Gastrocnemius medialis (tissue), 4 donors: ENCODE data around the gene LDHAL6A. TPM values are rescaled to one million over a fixed set of nuclear protein-coding genes. Genes with fewer than 3 reads are reported as not detected.

Experiments
- ATAC-seq, 2 donors: fragments of 150-250 bp; one replicate each; pipeline ENCODE4 v1.9.1; 2016
- DNase-seq, 2 donors: peaks; one replicate each; pipeline ENCODE4 v3.0.0-alpha.2; 2019
- H3K27ac ChIP-seq, 4 donors: fragments of 200-600 bp; sonication (generic); 1 replicate in 1 of 4; 2 replicates in 3 of 4; pipeline ENCODE4 v1.5.1; 2016 to 2018; ENCODE audit warnings: mild to moderate bottlenecking in 2 of 4, moderate library complexity in 1 of 4
- H3K27me3 ChIP-seq, 3 donors: fragments of 200-600 bp; sonication (generic) in 2 of 3; 1 replicate in 1 of 3; 2 replicates in 2 of 3; pipeline versions ENCODE4 v1.5.1 to v1.6.0; 2016 to 2019; ENCODE audit warnings: mild to moderate bottlenecking in 1 of 3, moderate library complexity in 1 of 3
- H3K36me3 ChIP-seq, 2 donors: fragments of 200-600 bp; sonication (generic) in 1 of 2; one replicate each; pipeline ENCODE4 v1.5.1; 2017 to 2018
- H3K4me1 ChIP-seq, 2 donors: fragments of 200-600 bp; sonication (generic) in 1 of 2; one replicate each; pipeline ENCODE4 v1.5.1; 2016 to 2017; ENCODE audit warnings: mild to moderate bottlenecking in 2 of 2
- H3K4me3 ChIP-seq, 4 donors: fragments of 200-600 bp; sonication (generic) in 3 of 4; 1 replicate in 1 of 4; 2 replicates in 3 of 4; pipeline ENCODE4 v1.5.1; 2016 to 2019; ENCODE audit warnings: mild to moderate bottlenecking in 2 of 4
- H3K9me3 ChIP-seq, 3 donors: fragments of 200-600 bp; sonication (generic) in 2 of 3; 1 replicate in 1 of 3; 2 replicates in 2 of 3; pipeline ENCODE4 v1.5.1; 2016 to 2019
- CTCF ChIP-seq, 5 experiments: fragments of 450-650 bp in 3 of 5; fragments of 200-600 bp in 2 of 5; sonication (generic) in 2 of 5; IDR thresholded peaks in 4 of 5; conservative IDR thresholded peaks in 1 of 5; 1 replicate in 4 of 5; 2 replicates in 1 of 5; pipeline ENCODE4 v1.5.1; 2016 to 2019; ENCODE audit warnings: antibody characterized with exemption in 5 of 5, mild to moderate bottlenecking in 3 of 5, moderate library complexity in 3 of 5
- POLR2A ChIP-seq, 2 donors: fragments of 450-650 bp; IDR thresholded peaks; one replicate each; pipeline ENCODE4 v1.6.1; 2017; ENCODE audit warnings: antibody characterized with exemption in 2 of 2, mild to moderate bottlenecking in 2 of 2, moderate library complexity in 2 of 2
- in situ Hi-C, 4 donors: fragments of 200-750 bp; cut with MboI; loops; one replicate each; pipeline versions ENCODE4 v1.15.0 to v1.8.0; 2017; ENCODE audit warnings: low sequenced_read_pairs in 4 of 4
- intact Hi-C: fragments of 100-400 bp; cut with DNase I; formaldehyde crosslinking; loops from one replicate; pipeline ENCODE4 v1.15.1; 2023; ENCODE audit warnings: low total_unique reads
- total RNA-seq, 4 donors: library from RNA; depleted of rRNA; stranded (reverse); fragments of >200 nt; gene quantifications; one replicate each; pipeline versions ENCODE4 v1.1.0 to v1.2.3, GENCODE V29; 2016

LDHAL6A gene
- total RNA-seq, 4 donors from 2014 or later, result not detected

- intact Hi-C loops (no loop called here), in situ Hi-C loops (no loop called here)
- no peak for TF ChIP-seq CTCF (IDR thresholded peaks at IDR 0.05 in 4 of 5, conservative IDR thresholded peaks at IDR 0.05 in 1 of 5)
- TF ChIP-seq POLR2A (IDR thresholded peaks at IDR 0.05), result no peak
- no peaks in the 10 kb centered on the region for H3K9me3 ChIP-seq
- peaks cover 5 to 7% of the 10 kb centered on the region in 2 donors for H3K4me1 ChIP-seq
- no peak for ATAC-seq
- H3K4me3 ChIP-seq, result no peak overlapping the region
- no peaks in the 10 kb centered on the region for H3K27me3 ChIP-seq
- H3K36me3 ChIP-seq, result peaks cover 4 to 62% of the 10 kb centered on the region in 2 donors
- H3K27ac ChIP-seq, result no peak overlapping the region
- no peak for DNase-seq
These were observed 42.4 kb downstream of the LDHAL6A start for GRCh38 chr11:18498039-18498438.

GRCh38 chr11:18501629-18502028 lies 46.0 kb downstream of the LDHAL6A start:
- in situ Hi-C loops, result no loop called here
- TF ChIP-seq CTCF (IDR thresholded peaks at IDR 0.05 in 4 of 5, conservative IDR thresholded peaks at IDR 0.05 in 1 of 5), result no peak
- TF ChIP-seq POLR2A (IDR thresholded peaks at IDR 0.05), result no peak
- intact Hi-C loops, result no loop called here
- H3K27ac ChIP-seq, result no peak overlapping the region
- no peaks in the 10 kb centered on the region for H3K9me3 ChIP-seq
- no peaks in the 10 kb centered on the region for H3K27me3 ChIP-seq
- DNase-seq (no peak), ATAC-seq (no peak)
- no peaks in the 10 kb centered on the region for H3K4me1 ChIP-seq
- peaks cover 4 to 79% of the 10 kb centered on the region in 2 donors for H3K36me3 ChIP-seq
- H3K4me3 ChIP-seq, result no peak overlapping the region

- no peaks in the 10 kb centered on the region for H3K4me1 ChIP-seq
- DNase-seq (no peak), ATAC-seq (no peak)
- no peak overlapping the region for H3K4me3 ChIP-seq
- TF ChIP-seq CTCF (IDR thresholded peaks at IDR 0.05 in 4 of 5, conservative IDR thresholded peaks at IDR 0.05 in 1 of 5) (no peak), POLR2A (IDR thresholded peaks at IDR 0.05) (no peak)
- no peak overlapping the region for H3K27ac ChIP-seq
- no peaks in the 10 kb centered on the region for H3K27me3 ChIP-seq
- in situ Hi-C loops (no loop called here), intact Hi-C loops (no loop called here)
- H3K9me3 ChIP-seq, result no peaks in the 10 kb centered on the region
- H3K36me3 ChIP-seq, result peaks cover 4 to 80% of the 10 kb centered on the region in 2 donors
These were observed 46.7 kb downstream of the LDHAL6A start for GRCh38 chr11:18502352-18502751.

GRCh38 chr11:18521122-18521521 lies 65.5 kb downstream of the LDHAL6A start:
- no peaks in the 10 kb centered on the region for H3K27me3 ChIP-seq
- H3K4me1 ChIP-seq, result peaks cover 16 to 25% of the 10 kb centered on the region in 2 donors
- intact Hi-C loops (loop anchor here (1.0 kb wide), 1 partner anchor 192 kb away; no protein-coding TSS in a partner anchor), in situ Hi-C loops (loop anchor here in 1 of 4 donors (10.0 kb wide), 1 partner anchor 196 kb away; the partner anchor contains the start of genes GTF2H1 and HPS5)
- TF ChIP-seq CTCF (IDR thresholded peaks at IDR 0.05 in 4 of 5, conservative IDR thresholded peaks at IDR 0.05 in 1 of 5) (no peak), POLR2A (IDR thresholded peaks at IDR 0.05) (no peak)
- no peaks in the 10 kb centered on the region for H3K36me3 ChIP-seq
- no peak overlapping the region for H3K27ac ChIP-seq
- DNase-seq (no peak), ATAC-seq (no peak)
- no peak overlapping the region for H3K4me3 ChIP-seq
- H3K9me3 ChIP-seq, result no peaks in the 10 kb centered on the region

GRCh38 chr11:18522388-18522787 lies 66.7 kb downstream of the LDHAL6A start:
- intact Hi-C loops (no loop called here), in situ Hi-C loops (loop anchor here in 1 of 4 donors (10.0 kb wide), 1 partner anchor 198 kb away; the partner anchor contains the start of genes GTF2H1 and HPS5)
- DNase-seq (no peak), ATAC-seq (no peak)
- no peak for TF ChIP-seq POLR2A (IDR thresholded peaks at IDR 0.05)
- no peak for TF ChIP-seq CTCF (IDR thresholded peaks at IDR 0.05 in 4 of 5, conservative IDR thresholded peaks at IDR 0.05 in 1 of 5)
- Histone ChIP-seq H3K4me3 (no peak overlapping the region), H3K27ac (no peak overlapping the region), H3K4me1 (peaks cover 19 to 27% of the 10 kb centered on the region in 2 donors), H3K36me3 (no peaks in the 10 kb centered on the region), H3K9me3 (no peaks in the 10 kb centered on the region), H3K27me3 (no peaks in the 10 kb centered on the region)
